ENCODE measurements around the gene RFFL.
"Not testable (repeated sequence)": the region's sequence is repeated elsewhere in the genome, so short reads cannot be mapped to it uniquely, and the experiment has no call there.

The RFFL gene

DNA sequence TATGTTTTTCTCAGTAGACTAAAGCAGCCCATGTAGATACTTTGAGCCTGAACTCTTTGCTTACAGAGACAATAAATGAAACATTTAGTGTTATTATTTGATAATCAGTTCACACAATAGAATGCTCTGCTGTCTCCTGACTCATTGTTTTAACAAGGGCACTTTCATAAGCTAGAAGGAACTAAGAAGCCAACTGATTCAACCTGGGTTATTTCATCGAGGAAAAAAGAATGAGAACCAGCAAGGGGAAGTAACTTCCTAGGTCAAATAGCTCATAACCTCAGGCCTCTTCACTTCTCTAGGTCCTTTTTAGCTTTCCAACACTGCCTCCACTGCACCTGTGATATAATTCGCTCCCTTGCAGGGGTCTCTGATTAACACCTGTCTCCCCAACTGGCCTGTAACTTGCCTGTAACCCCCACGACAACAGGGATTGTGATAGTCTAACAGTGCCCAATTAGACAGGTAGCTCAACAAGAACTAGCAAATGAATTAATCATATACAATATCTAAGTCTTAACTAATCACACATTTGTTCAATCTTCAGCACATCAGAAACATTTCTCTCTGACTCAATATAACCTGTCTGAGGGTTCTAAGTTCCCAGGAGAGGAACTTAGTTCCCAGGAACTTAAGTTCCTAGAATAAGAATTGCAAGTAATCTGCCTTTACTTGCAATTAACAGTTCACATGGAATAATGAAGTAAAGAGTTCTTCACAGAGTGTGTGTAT is 34.8 kb downstream of the RFFL start:
- TF ChIP-seq, protein P1, sequence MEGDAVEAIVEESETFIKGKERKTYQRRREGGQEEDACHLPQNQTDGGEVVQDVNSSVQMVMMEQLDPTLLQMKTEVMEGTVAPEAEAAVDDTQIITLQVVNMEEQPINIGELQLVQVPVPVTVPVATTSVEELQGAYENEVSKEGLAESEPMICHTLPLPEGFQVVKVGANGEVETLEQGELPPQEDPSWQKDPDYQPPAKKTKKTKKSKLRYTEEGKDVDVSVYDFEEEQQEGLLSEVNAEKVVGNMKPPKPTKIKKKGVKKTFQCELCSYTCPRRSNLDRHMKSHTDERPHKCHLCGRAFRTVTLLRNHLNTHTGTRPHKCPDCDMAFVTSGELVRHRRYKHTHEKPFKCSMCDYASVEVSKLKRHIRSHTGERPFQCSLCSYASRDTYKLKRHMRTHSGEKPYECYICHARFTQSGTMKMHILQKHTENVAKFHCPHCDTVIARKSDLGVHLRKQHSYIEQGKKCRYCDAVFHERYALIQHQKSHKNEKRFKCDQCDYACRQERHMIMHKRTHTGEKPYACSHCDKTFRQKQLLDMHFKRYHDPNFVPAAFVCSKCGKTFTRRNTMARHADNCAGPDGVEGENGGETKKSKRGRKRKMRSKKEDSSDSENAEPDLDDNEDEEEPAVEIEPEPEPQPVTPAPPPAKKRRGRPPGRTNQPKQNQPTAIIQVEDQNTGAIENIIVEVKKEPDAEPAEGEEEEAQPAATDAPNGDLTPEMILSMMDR (IDR thresholded peaks at IDR 0.05; ENCODE audit: low read depth, low read length) = no peak
- no peak for TF ChIP-seq EZH2phosphoT487 (IDR thresholded peaks at IDR 0.05; ENCODE audit: low read depth)
- Histone ChIP-seq H4K20me1 (ENCODE audit: insufficient read depth, low read length) (no peaks in the 10 kb centered on the region), H3K4me2 (ENCODE audit: low read length) (peak overlapping the region; percentile 46), H3K4me1 (ENCODE audit: low read length) (peaks cover 39% of the 10 kb centered on the region), H3K79me2 (ENCODE audit: low read length) (0 out of 2 replicates have a peak, but pooled peaks cover 10% of the 10 kb centered on the region), H3K4me3 (ENCODE audit: low read length) (no peak overlapping the region), H3K9ac (ENCODE audit: low read length) (no peak overlapping the region; the same call in 1 of the 2 replicates), H2AFZ (ENCODE audit: low read depth, low read length) (no peak overlapping the region), H3K36me3 (replicated peaks; ENCODE audit: low read depth, low read length) (peaks cover 17% of the 10 kb centered on the region), H3K27ac (ENCODE audit: low read length) (peak overlapping the region; percentile 74), H3K9me3 (ENCODE audit: insufficient read depth, low read length) (no peaks in the 10 kb centered on the region), H3K27me3 (ENCODE audit: low read depth, low read length) (no peaks in the 10 kb centered on the region)

DNA sequence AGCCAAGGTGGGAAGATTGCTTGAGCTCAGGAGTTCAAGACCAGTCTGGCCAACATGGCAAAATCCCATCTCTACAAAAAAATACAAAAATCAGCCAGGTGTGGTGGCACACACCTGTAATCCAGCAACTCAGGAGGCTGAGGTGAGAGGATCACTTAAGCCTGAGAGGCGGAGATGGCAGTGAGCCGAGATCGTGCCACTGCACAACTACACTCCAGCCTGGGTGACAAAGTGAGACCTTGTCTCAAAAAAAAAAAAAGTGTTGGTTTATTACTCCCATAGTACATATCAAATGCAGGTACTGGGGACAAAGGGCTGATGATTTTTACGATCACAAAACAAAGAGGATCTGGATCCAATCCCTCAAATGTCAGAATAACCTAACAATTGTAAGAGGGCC is 35.4 kb downstream of the RFFL start:
- peak overlapping the region; percentile 46 for H3K4me2 ChIP-seq (ENCODE audit: low read length)
- H3K4me3 ChIP-seq (ENCODE audit: low read length); H3K79me2 ChIP-seq (ENCODE audit: low read length); H4K20me1 ChIP-seq (ENCODE audit: insufficient read depth, low read length); H2AFZ ChIP-seq (ENCODE audit: low read depth, low read length); H3K9me3 ChIP-seq (ENCODE audit: insufficient read depth, low read length); H3K9ac ChIP-seq (ENCODE audit: low read length); H3K27me3 ChIP-seq (ENCODE audit: low read depth, low read length): not testable (repeated sequence)
- H3K4me1 ChIP-seq (ENCODE audit: low read length) = peaks cover 33% of the 10 kb centered on the region
- peak overlapping the region; percentile 74 for H3K27ac ChIP-seq (ENCODE audit: low read length)
- peaks cover 20% of the 10 kb centered on the region for H3K36me3 ChIP-seq (replicated peaks; ENCODE audit: low read depth, low read length)

DNA sequence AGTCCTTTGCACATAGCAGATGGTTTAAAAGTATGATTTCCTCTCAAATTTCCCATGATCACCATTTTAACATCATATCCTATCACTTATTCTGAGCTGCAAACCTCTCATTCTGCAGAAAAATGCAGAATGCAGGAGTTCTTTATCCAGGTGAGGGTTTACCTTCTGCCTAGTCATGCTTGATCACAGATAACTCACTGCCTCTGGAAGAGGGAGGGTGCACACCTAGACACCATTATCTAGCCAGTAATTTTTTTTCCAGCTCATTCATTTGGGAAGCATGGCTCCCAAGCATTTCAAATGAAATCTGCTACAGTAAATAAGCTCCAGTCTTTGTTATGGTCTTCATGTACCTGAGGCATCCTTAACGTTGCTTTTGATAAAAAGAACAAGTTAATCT is 38.0 kb downstream of the RFFL start:
- H3K36me3 ChIP-seq (replicated peaks; ENCODE audit: low read depth, low read length) = peaks cover 34% of the 10 kb centered on the region
- H4K20me1 ChIP-seq (ENCODE audit: insufficient read depth, low read length) = no peaks in the 10 kb centered on the region
- no peaks in the 10 kb centered on the region for H3K9me3 ChIP-seq (ENCODE audit: insufficient read depth, low read length)
- H3K27me3 ChIP-seq (ENCODE audit: low read depth, low read length) = no peaks in the 10 kb centered on the region
- no peak overlapping the region for H3K9ac ChIP-seq (ENCODE audit: low read length)
- peaks cover 13% of the 10 kb centered on the region for H3K4me1 ChIP-seq (ENCODE audit: low read length)
- no peak overlapping the region for H2AFZ ChIP-seq (ENCODE audit: low read depth, low read length)
- H3K27ac ChIP-seq (ENCODE audit: low read length) = no peak overlapping the region
- H3K4me3 ChIP-seq (ENCODE audit: low read length) = no peak overlapping the region
- 0 out of 2 replicates have a peak, but pooled peaks cover 2% of the 10 kb centered on the region for H3K79me2 ChIP-seq (ENCODE audit: low read length)
- H3K4me2 ChIP-seq (ENCODE audit: low read length) = no peak overlapping the region
- TF ChIP-seq, protein P1 (IDR thresholded peaks at IDR 0.05; ENCODE audit: low read depth, low read length) = no peak
- no peak for TF ChIP-seq EZH2phosphoT487 (IDR thresholded peaks at IDR 0.05; ENCODE audit: low read depth)

DNA sequence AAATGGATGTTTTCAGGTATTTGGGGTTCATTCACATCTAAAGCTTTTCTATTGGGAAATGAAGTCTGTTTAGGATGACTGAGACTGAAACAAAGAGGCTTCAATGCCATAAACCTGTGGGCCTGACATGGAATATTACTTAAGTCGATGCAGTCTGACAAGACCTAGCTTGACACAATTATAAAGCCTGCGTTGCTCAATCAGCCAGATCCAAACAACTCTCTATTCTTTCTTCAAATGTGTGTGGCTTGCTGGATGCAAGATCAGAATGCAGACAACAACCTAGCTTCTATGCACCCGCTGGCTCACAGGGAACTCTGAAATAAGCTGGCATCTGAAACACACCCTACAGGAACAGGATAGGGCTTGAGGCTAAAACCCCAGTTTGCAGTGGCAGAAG is 40.0 kb downstream of the RFFL start:
- Histone ChIP-seq H3K4me3 (ENCODE audit: low read length) (no peak overlapping the region), H3K9ac (ENCODE audit: low read length) (no peak overlapping the region), H3K4me2 (ENCODE audit: low read length) (no peak overlapping the region)

More for the DNA sequence above, 40.0 kb downstream of the RFFL start:
- peaks cover 6% of the 10 kb centered on the region for H3K4me1 ChIP-seq (ENCODE audit: low read length)
- TF ChIP-seq, protein P1 (IDR thresholded peaks at IDR 0.05; ENCODE audit: low read depth, low read length) = no peak
- TF ChIP-seq EZH2phosphoT487 (IDR thresholded peaks at IDR 0.05; ENCODE audit: low read depth) = no peak
- H4K20me1 ChIP-seq (ENCODE audit: insufficient read depth, low read length) = no peaks in the 10 kb centered on the region
- H2AFZ ChIP-seq (ENCODE audit: low read depth, low read length) = no peak overlapping the region
- H3K27ac ChIP-seq (ENCODE audit: low read length) = no peak overlapping the region
- no peaks in the 10 kb centered on the region for H3K9me3 ChIP-seq (ENCODE audit: insufficient read depth, low read length)
- H3K27me3 ChIP-seq (ENCODE audit: low read depth, low read length) = no peaks in the 10 kb centered on the region
- H3K36me3 ChIP-seq (replicated peaks; ENCODE audit: low read depth, low read length) = peaks cover 47% of the 10 kb centered on the region
- 0 out of 2 replicates have a peak, but pooled peaks cover 2% of the 10 kb centered on the region for H3K79me2 ChIP-seq (ENCODE audit: low read length)

Measured in OCI-LY3 (cell line).